Measurements from ENCODE around the gene SLC9A4.

The SLC9A4 gene

DNA sequence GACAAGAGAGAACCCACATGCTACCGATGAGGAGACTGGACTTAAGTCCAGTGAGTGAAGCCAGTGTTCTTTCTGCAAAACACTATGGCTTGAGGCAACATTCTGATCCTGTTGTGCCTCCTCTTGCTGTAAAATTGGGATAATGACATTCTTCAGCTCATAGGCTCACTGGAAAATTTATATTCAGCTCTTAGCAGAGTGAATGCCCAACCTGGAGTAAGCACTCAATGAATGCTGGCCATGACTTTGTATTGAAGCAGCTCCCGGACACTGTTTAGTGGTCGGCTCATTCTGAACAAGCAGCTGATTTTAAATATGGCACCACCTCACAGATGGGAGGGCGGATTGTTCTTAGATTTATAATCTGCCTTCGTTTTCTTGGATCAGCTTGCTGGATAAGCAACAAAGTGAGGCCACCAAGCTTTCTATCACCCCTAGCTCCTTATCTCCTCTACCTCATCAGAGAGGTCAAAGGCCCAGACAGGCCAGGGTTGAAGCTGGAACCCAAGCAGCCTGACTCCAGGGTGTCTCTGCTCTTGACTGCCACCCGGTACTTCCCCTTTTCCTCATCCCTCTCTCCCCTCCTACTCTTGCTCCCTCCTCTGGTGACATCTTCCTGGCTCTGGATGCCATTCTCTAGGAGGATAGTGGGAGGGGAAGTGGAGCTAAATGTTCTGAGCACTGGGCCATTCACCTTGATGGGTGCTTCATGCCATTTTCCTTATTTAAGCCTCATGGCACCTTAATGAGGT, 11.5 kb downstream of the SLC9A4 start:
- ChIA-PET POLR2A (no interaction called here), CTCF (interaction anchor here (1.8 to 2.8 kb wide), 2 partner anchors 10 to 136 kb away, joined by 3 to 18 read pairs; partner anchors contain the start of gene SLC9A4)
- no peak overlapping the region for H3K4me3 ChIP-seq (ENCODE audit: control insufficient read depth in 1 of 7, extremely low read depth in 1 of 7, insufficient read depth in 4 of 7, low read depth in 2 of 7, low read length in 6 of 7)
- no peaks in the 10 kb centered on the region for H3K36me3 ChIP-seq (ENCODE audit: control insufficient read depth in 4 of 4, insufficient read depth in 4 of 4, low read length in 3 of 4)
- 100% methylated on average over 4 of the region's 6 CpGs for WGBS (ENCODE audit: insufficient coverage)
- no peak overlapping the region for H3K27ac ChIP-seq (ENCODE audit: insufficient read depth in 1 of 2, low read depth in 1 of 2, low read length in 2 of 2, poor library complexity in 1 of 2, severe bottlenecking in 2 of 2)
- peaks cover 16 to 32% (median 17%) of the 10 kb centered on the region in 4 experiments for H3K4me1 ChIP-seq (ENCODE audit: control extremely low read depth in 1 of 4, control insufficient read depth in 4 of 4, insufficient read depth in 4 of 4, low read length in 3 of 4)
- DNase-seq = no peak
- H3K9me3 ChIP-seq (ENCODE audit: control extremely low read depth in 1 of 5, control insufficient read depth in 4 of 5, insufficient read depth in 2 of 5, low read depth in 1 of 5, low read length in 4 of 5) = no peaks in the 10 kb centered on the region
- H3K27me3 ChIP-seq (replicated peaks in 2 of 5; ENCODE audit: control insufficient read depth in 4 of 5, insufficient read depth in 5 of 5, low read length in 4 of 5) = peaks cover 0 to 41% (median 18%) of the 10 kb centered on the region in 5 experiments

DNA sequence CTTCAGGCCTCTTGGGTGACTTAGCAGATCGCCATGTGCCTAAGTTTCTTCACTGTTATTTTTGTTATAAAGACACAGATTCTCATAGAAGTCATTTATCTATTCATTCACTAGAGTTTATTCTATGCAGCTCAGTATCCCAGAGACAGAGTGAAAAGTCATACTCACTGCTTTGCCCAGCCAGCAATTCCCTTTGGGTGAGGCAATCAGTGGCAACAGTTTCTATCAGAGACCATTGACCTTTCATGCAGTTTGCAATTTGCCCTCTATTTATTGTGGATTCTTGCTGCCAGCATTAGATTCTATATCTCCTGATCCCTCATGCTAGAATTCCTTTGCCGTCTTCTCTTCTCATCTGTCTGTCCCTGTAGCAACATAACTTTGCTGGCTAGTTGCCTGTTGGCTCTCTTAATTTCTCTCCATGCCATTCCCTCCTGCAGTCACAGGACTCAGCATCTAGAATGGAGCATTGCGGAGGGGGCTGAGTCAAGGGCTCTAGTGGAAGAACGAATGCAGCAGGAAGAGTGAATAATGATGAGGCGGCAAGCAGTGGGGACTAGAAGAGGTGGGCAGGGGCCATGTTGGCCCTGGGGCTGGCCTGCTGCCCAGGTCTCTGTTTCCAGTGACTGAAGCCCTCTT, 12.2 kb downstream of the SLC9A4 start:
- Histone ChIP-seq H3K27ac (ENCODE audit: insufficient read depth in 1 of 2, low read depth in 1 of 2, low read length in 2 of 2, poor library complexity in 1 of 2, severe bottlenecking in 2 of 2) (no peak overlapping the region), H3K4me3 (ENCODE audit: control insufficient read depth in 1 of 7, extremely low read depth in 1 of 7, insufficient read depth in 4 of 7, low read depth in 2 of 7, low read length in 6 of 7) (no peak overlapping the region), H3K9me3 (ENCODE audit: control extremely low read depth in 1 of 5, control insufficient read depth in 4 of 5, insufficient read depth in 2 of 5, low read depth in 1 of 5, low read length in 4 of 5) (no peaks in the 10 kb centered on the region), H3K27me3 (replicated peaks in 2 of 5; ENCODE audit: control insufficient read depth in 4 of 5, insufficient read depth in 5 of 5, low read length in 4 of 5) (peaks cover 0 to 41% (median 16%) of the 10 kb centered on the region in 5 experiments), H3K36me3 (ENCODE audit: control insufficient read depth in 4 of 4, insufficient read depth in 4 of 4, low read length in 3 of 4) (no peaks in the 10 kb centered on the region), H3K4me1 (ENCODE audit: control extremely low read depth in 1 of 4, control insufficient read depth in 4 of 4, insufficient read depth in 4 of 4, low read length in 3 of 4) (peaks cover 21 to 37% (median 24%) of the 10 kb centered on the region in 4 experiments)
- DNase-seq = no peak
- 100% methylated on average over 2 of the region's 5 CpGs for WGBS (ENCODE audit: insufficient coverage)
- ChIA-PET CTCF (interaction anchor here (2.8 kb wide), 1 partner anchor 11 kb away, joined by 18 read pairs; the partner anchor contains the start of gene SLC9A4), POLR2A (no interaction called here)

DNA sequence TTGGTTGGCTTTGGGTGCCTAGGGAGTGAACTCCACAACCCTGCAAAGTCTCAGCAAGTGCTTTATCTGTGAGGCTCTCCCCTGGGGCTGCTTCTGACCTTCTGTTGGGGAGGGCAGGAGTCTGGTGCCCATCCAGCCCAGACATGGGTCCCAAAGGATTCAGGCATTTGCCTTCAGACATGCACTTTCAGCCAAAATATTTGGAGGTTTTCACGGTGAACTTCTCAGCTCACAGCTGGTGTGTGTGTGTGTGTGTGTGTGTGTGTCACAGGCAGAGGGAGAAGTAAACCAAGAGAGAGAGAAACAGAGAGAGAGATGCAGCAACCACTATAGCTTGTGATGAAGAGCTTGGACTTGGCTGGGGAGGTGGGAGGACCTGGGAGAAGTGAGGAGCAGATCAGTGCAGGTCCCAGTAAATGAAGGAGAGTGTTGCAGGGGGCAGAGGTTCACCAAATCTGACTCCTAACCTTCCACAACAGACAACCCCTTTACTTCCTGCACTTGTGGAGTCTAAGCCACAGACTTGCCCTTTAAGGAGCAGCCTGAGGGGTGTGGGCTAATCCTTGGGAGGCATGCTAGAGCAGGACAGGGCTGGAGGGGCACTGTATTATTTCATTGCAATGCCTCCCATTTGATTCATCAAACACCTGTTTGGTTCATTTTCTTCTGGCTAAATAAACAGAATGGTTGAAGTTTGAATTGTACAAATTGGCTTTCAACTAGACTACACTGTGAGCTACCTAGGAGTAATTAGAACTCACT, 14.1 kb downstream of the SLC9A4 start:
- DNase-seq = peak in 2 of 3 donors; percentile 18 to 19
- Histone ChIP-seq H3K4me1 (ENCODE audit: control extremely low read depth in 1 of 4, control insufficient read depth in 4 of 4, insufficient read depth in 4 of 4, low read length in 3 of 4) (peaks cover 22 to 41% (median 24%) of the 10 kb centered on the region in 4 experiments), H3K9me3 (ENCODE audit: control extremely low read depth in 1 of 5, control insufficient read depth in 4 of 5, insufficient read depth in 2 of 5, low read depth in 1 of 5, low read length in 4 of 5) (peaks cover 0 to 2% (median 0%) of the 10 kb centered on the region in 5 experiments), H3K27me3 (replicated peaks in 2 of 5; ENCODE audit: control insufficient read depth in 4 of 5, insufficient read depth in 5 of 5, low read length in 4 of 5) (peaks cover 0 to 41% (median 14%) of the 10 kb centered on the region in 5 experiments), H3K4me3 (ENCODE audit: control insufficient read depth in 1 of 7, extremely low read depth in 1 of 7, insufficient read depth in 4 of 7, low read depth in 2 of 7, low read length in 6 of 7) (no peak overlapping the region), H3K27ac (ENCODE audit: insufficient read depth in 1 of 2, low read depth in 1 of 2, low read length in 2 of 2, poor library complexity in 1 of 2, severe bottlenecking in 2 of 2) (no peak overlapping the region), H3K36me3 (ENCODE audit: control insufficient read depth in 4 of 4, insufficient read depth in 4 of 4, low read length in 3 of 4) (no peaks in the 10 kb centered on the region)
- CTCF ChIA-PET = interaction anchor here (0.7 to 6.0 kb wide), 4 partner anchors 11 to 44 kb away, joined by 3 to 39 read pairs (median 4); partner anchors contain the start of gene SLC9A4
- POLR2A ChIA-PET = interaction anchor here (1.2 kb wide), 1 partner anchor 13 kb away, joined by 4 read pairs; no protein-coding TSS in a partner anchor
- no CpG with 5 or more reads among the region's 1 CpG for WGBS (ENCODE audit: insufficient coverage)

DNA sequence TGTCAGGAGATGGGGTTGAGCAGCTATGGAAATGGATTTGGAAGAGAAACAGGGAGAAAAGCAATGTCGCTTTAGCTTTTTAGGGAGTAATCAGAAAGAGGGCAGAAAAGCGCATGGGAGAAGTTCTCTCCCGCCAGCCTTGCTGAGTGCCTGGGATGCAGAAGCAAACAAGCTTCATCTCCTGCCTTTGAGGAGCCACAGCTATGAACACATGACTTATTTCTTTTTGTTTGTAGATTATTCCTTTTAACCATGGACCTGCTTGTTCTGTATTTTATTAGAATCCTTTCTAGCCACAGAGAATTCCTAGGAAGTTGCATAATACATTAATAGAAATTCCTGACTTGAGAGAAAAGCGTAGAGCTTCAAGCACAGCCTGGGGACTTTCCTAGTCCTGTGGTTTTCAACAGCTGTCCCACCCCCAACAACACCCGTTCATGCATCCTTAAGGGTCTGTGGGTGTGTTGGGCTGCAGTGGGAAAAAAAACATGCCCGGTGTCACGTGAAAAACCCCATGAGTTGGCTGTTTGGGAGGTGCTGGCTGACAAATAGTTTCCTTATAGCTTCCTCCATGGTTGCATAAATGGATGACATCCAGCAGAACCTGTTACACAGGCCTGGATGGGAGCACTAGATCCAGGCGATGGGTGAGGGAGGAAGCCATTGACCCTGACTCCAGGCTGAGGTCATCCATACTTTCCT, 14.9 kb downstream of the SLC9A4 start:
- peaks cover 0 to 46% (median 14%) of the 10 kb centered on the region in 5 experiments for H3K27me3 ChIP-seq (replicated peaks in 2 of 5; ENCODE audit: control insufficient read depth in 4 of 5, insufficient read depth in 5 of 5, low read length in 4 of 5)
- peak overlapping the region in 1 of 7 experiments; percentile 16 for H3K4me3 ChIP-seq (ENCODE audit: control insufficient read depth in 1 of 7, extremely low read depth in 1 of 7, insufficient read depth in 4 of 7, low read depth in 2 of 7, low read length in 6 of 7)
- ChIA-PET POLR2A (interaction anchor here (1.2 kb wide), 1 partner anchor 12 kb away, joined by 4 read pairs; no protein-coding TSS in a partner anchor), CTCF (interaction anchor here (0.7 to 6.0 kb wide), 4 partner anchors 12 to 45 kb away, joined by 3 to 39 read pairs (median 4); partner anchors contain the start of gene SLC9A4)
- no peak overlapping the region for H3K27ac ChIP-seq (ENCODE audit: insufficient read depth in 1 of 2, low read depth in 1 of 2, low read length in 2 of 2, poor library complexity in 1 of 2, severe bottlenecking in 2 of 2)
- peaks cover 22 to 41% (median 24%) of the 10 kb centered on the region in 4 experiments for H3K4me1 ChIP-seq (ENCODE audit: control extremely low read depth in 1 of 4, control insufficient read depth in 4 of 4, insufficient read depth in 4 of 4, low read length in 3 of 4)
- DNase-seq = peak; percentile 47 to 87 (median 84)
- H3K36me3 ChIP-seq (ENCODE audit: control insufficient read depth in 4 of 4, insufficient read depth in 4 of 4, low read length in 3 of 4) = no peaks in the 10 kb centered on the region
- WGBS (ENCODE audit: insufficient coverage) = 41% methylated on average over 6 of the region's 8 CpGs
- H3K9me3 ChIP-seq (ENCODE audit: control extremely low read depth in 1 of 5, control insufficient read depth in 4 of 5, insufficient read depth in 2 of 5, low read depth in 1 of 5, low read length in 4 of 5) = peaks cover 0 to 2% (median 0%) of the 10 kb centered on the region in 5 experiments

DNA sequence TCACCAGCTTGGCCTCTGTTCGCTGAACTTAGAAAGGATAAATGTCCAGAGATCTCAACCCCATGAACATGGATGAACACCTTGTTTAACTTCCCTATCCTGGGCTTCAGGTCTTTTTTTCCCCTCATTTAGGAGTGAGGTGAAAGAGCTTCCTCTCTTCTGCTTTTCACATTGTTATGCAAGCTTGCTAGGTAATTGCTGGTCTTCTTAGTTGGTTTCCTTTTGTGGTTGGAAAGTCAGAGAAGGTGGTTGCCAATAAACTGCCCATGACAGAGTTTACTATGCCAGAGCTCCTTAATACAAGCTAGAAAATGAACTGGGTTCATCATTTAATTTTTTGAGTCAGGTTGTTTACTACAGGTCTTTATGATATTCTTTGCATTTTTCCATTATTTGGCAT, 16.6 kb downstream of the SLC9A4 start:
- no peaks in the 10 kb centered on the region for H3K36me3 ChIP-seq (ENCODE audit: control insufficient read depth in 4 of 4, insufficient read depth in 4 of 4, low read length in 3 of 4)
- ChIA-PET POLR2A (no interaction called here), CTCF (interaction anchor here (0.7 to 6.0 kb wide), 6 partner anchors 15 to 1667 kb away, joined by 3 to 39 read pairs (median 4); partner anchors contain the start of gene SLC9A4)
- H3K4me1 ChIP-seq (ENCODE audit: control extremely low read depth in 1 of 4, control insufficient read depth in 4 of 4, insufficient read depth in 4 of 4, low read length in 3 of 4) = peaks cover 22 to 37% (median 24%) of the 10 kb centered on the region in 4 experiments
- peak; percentile 65 to 93 (median 90) for DNase-seq
- H3K27me3 ChIP-seq (replicated peaks in 2 of 5; ENCODE audit: control insufficient read depth in 4 of 5, insufficient read depth in 5 of 5, low read length in 4 of 5) = peaks cover 0 to 42% (median 10%) of the 10 kb centered on the region in 5 experiments
- H3K4me3 ChIP-seq (ENCODE audit: control insufficient read depth in 1 of 7, extremely low read depth in 1 of 7, insufficient read depth in 4 of 7, low read depth in 2 of 7, low read length in 6 of 7) = peak overlapping the region in 3 of 7 experiments; percentile 11 to 19 (median 12)
- H3K9me3 ChIP-seq (ENCODE audit: control extremely low read depth in 1 of 5, control insufficient read depth in 4 of 5, insufficient read depth in 2 of 5, low read depth in 1 of 5, low read length in 4 of 5) = peaks cover 0 to 10% (median 3%) of the 10 kb centered on the region in 5 experiments
- 57% methylated on average over 1 of the region's 1 CpG for WGBS (ENCODE audit: insufficient coverage)
- no peak overlapping the region for H3K27ac ChIP-seq (ENCODE audit: insufficient read depth in 1 of 2, low read depth in 1 of 2, low read length in 2 of 2, poor library complexity in 1 of 2, severe bottlenecking in 2 of 2)

DNA sequence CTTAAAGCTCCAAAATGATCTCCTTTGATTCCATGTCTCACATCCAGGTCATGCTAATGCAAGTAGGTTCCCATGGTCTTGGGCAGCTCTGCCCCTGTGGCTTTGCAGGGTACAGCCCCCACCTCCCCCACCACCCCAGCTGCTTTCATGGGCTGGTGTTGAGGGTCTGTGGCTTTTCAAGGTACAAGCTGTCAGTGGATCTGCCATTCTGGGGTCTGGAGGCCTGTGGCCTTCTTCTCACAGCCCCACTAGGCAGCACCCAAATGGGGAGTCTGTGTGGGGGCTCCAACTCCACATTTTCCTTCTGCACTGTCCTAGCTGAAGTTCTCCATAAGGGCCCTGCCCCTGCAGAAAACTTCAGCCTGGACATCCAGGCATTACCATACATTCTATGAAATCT, 19.0 kb downstream of the SLC9A4 start:
- H3K36me3 ChIP-seq (ENCODE audit: control insufficient read depth in 4 of 4, insufficient read depth in 4 of 4, low read length in 3 of 4) = no peaks in the 10 kb centered on the region
- peaks cover 22 to 31% (median 24%) of the 10 kb centered on the region in 4 experiments for H3K4me1 ChIP-seq (ENCODE audit: control extremely low read depth in 1 of 4, control insufficient read depth in 4 of 4, insufficient read depth in 4 of 4, low read length in 3 of 4)
- DNase-seq = no peak
- H3K4me3 ChIP-seq (ENCODE audit: control insufficient read depth in 1 of 7, extremely low read depth in 1 of 7, insufficient read depth in 4 of 7, low read depth in 2 of 7, low read length in 6 of 7) = no peak overlapping the region
- H3K27ac ChIP-seq (ENCODE audit: insufficient read depth in 1 of 2, low read depth in 1 of 2, low read length in 2 of 2, poor library complexity in 1 of 2, severe bottlenecking in 2 of 2) = no peak overlapping the region
- ChIA-PET POLR2A (no interaction called here), CTCF (interaction anchor here (6.0 kb wide), 1 partner anchor 20 kb away, joined by 39 read pairs; the partner anchor contains the start of gene SLC9A4)
- H3K27me3 ChIP-seq (replicated peaks in 2 of 5; ENCODE audit: control insufficient read depth in 4 of 5, insufficient read depth in 5 of 5, low read length in 4 of 5) = peaks cover 0 to 18% (median 4%) of the 10 kb centered on the region in 5 experiments
- H3K9me3 ChIP-seq (ENCODE audit: control extremely low read depth in 1 of 5, control insufficient read depth in 4 of 5, insufficient read depth in 2 of 5, low read depth in 1 of 5, low read length in 4 of 5) = peaks cover 0 to 10% (median 3%) of the 10 kb centered on the region in 5 experiments
